ENCODE data around the gene DAPK1. TPM values are rescaled to one million over a fixed set of nuclear protein-coding genes. Genes with fewer than 3 reads are reported as not detected.

Gene DAPK1
- polyA plus RNA-seq, 1 experiment: 5.4 TPM

DNA sequence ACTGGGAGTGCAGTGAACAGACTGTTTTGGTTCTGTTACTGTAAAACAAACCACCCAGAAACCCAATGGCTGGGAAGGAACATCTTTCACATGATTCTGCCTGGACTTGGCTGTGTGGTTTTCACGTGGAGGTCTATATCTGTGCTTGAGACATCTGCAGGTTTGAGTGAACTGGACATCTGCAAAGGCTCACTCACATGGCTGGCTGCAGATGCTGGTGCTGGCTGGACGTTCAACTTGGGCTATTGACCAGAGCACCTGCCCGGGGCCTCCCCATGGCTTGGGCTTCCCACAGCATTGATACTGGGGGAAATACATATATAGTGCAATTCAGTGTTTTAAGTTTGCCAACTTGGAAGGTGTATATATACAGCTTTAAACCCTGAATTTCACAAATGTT lies 235.1 kb downstream of the DAPK1 start:
- DNase-seq (ENCODE audit: low read depth): no peak
- H3K4me3 ChIP-seq (ENCODE audit: low read depth, low read length): no peak overlapping the region
- H3K36me3 ChIP-seq (ENCODE audit: control insufficient read depth, insufficient read depth, low read length): peaks cover 9% of the 10 kb centered on the region
- TF ChIP-seq, protein P1, sequence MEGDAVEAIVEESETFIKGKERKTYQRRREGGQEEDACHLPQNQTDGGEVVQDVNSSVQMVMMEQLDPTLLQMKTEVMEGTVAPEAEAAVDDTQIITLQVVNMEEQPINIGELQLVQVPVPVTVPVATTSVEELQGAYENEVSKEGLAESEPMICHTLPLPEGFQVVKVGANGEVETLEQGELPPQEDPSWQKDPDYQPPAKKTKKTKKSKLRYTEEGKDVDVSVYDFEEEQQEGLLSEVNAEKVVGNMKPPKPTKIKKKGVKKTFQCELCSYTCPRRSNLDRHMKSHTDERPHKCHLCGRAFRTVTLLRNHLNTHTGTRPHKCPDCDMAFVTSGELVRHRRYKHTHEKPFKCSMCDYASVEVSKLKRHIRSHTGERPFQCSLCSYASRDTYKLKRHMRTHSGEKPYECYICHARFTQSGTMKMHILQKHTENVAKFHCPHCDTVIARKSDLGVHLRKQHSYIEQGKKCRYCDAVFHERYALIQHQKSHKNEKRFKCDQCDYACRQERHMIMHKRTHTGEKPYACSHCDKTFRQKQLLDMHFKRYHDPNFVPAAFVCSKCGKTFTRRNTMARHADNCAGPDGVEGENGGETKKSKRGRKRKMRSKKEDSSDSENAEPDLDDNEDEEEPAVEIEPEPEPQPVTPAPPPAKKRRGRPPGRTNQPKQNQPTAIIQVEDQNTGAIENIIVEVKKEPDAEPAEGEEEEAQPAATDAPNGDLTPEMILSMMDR (IDR thresholded peaks at IDR 0.05; ENCODE audit: insufficient read depth, low read depth, low read length): no peak
- ChIA-PET POLR2A (no interaction called here), CTCF (interaction anchor here (1.0 kb wide), 1 partner anchor 52 kb away, joined by 3 read pairs; no protein-coding TSS in a partner anchor)
- H3K27me3 ChIP-seq (ENCODE audit: control insufficient read depth, insufficient read depth, low read length): no peaks in the 10 kb centered on the region

DNA sequence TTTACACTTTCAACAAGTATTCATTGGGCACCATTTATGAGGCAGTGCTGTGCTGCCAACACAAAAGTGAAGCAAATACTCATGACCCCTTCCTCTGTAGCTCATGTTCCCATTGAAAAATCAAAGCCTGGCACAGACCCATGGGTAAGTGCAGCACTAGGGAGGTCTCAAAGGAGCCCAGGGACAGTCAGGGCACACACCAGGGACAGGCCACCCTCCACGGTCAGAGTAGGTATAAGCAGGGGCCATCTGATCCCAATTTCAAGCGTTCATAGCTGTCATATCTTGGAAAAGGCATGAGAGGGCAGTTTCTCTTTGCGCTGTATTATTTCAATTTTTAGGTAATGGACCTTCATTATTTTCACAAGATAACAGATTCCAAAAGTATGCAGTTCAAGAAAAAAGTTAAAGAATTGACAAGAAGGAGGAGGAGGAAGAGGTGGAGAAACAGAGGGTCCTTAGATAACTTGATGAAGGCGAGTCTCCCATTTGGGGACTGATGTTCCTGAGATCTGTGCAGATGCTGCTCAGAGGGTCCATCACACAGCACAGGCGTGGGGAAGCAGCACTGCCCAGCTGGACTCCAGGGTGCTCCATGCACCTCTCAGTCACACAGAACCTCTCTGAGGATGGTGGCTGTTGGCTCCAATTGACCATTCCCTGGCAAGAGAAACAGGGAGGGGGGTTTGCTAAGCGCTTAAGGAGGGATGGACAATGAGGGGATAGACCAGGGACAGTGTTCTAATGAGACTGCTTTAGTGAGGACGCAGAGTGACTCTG lies 235.8 kb downstream of the DAPK1 start:
- CTCF ChIA-PET: interaction anchor here (1.0 to 1.3 kb wide), 2 partner anchors 13 to 53 kb away, joined by 3 to 4 read pairs; no protein-coding TSS in a partner anchor

DNA sequence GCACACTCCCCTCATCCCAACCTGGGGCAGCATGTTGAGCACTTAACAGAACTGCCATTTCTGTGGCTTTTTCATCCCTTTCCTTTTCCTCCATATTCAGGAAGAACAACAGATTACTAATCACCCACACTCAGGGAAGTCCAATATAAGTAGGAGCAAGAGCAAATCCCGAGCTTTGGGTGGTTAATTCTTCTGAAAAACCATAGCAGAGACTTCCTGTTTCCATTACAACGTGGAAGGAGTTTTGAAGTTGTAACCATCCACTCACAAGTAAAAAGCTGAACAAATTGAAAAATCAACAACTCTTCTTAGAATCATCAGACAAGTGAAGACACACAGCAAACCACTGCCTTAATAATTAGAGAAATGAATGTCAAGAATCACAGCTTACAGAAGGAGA lies 236.4 kb downstream of the DAPK1 start:
- ChIA-PET CTCF (interaction anchor here (1.3 kb wide), 1 partner anchor 12 kb away, joined by 4 read pairs; no protein-coding TSS in a partner anchor), POLR2A (no interaction called here)
- Histone ChIP-seq H3K27me3 (ENCODE audit: control insufficient read depth, insufficient read depth, low read length) (no peaks in the 10 kb centered on the region), H3K4me3 (ENCODE audit: low read depth, low read length) (no peak overlapping the region), H3K36me3 (ENCODE audit: control insufficient read depth, insufficient read depth, low read length) (peaks cover 6% of the 10 kb centered on the region)
- DNase-seq (ENCODE audit: low read depth): no peak
- TF ChIP-seq, protein P1 (IDR thresholded peaks at IDR 0.05; ENCODE audit: insufficient read depth, low read depth, low read length): no peak

More for the DNA sequence above, 235.8 kb downstream of the DAPK1 start:
- H3K27me3 ChIP-seq (ENCODE audit: control insufficient read depth, insufficient read depth, low read length): no peaks in the 10 kb centered on the region
- POLR2A ChIA-PET: no interaction called here
- no peak for DNase-seq (ENCODE audit: low read depth)
- peaks cover 6% of the 10 kb centered on the region for H3K36me3 ChIP-seq (ENCODE audit: control insufficient read depth, insufficient read depth, low read length)
- TF ChIP-seq, protein P1 (IDR thresholded peaks at IDR 0.05; ENCODE audit: insufficient read depth, low read depth, low read length): no peak
- H3K4me3 ChIP-seq (ENCODE audit: low read depth, low read length): no peak overlapping the region

DNA sequence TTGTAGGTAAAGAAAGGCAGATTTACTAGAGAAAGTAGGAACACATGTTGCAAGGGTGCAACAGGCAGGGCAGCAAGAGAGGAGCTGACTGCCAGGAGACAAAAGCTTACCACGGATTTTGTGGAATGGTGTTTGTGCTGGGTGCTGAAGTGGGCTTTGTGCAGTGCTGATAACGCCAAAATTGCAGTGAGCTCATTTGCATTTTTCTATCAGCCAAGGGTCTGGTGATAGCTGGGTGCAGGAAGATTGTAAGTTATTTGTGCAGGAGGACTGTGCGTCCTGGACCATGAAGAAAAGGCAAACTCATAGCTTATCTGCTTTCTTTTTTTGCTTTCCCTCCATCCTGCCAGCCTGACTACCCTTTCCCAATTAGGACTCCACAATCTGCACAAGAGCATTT lies 241.9 kb downstream of the DAPK1 start:
- DNase-seq (ENCODE audit: low read depth): no peak
- H3K27me3 ChIP-seq (ENCODE audit: control insufficient read depth, insufficient read depth, low read length): no peaks in the 10 kb centered on the region
- POLR2A ChIA-PET: no interaction called here
- H3K4me3 ChIP-seq (ENCODE audit: low read depth, low read length): no peak overlapping the region
- CTCF ChIA-PET: interaction anchor here (0.7 kb wide), 1 partner anchor 40 kb away, joined by 3 read pairs; no protein-coding TSS in a partner anchor
- no peaks in the 10 kb centered on the region for H3K36me3 ChIP-seq (ENCODE audit: control insufficient read depth, insufficient read depth, low read length)
- TF ChIP-seq, protein P1 (IDR thresholded peaks at IDR 0.05; ENCODE audit: insufficient read depth, low read depth, low read length): no peak

DNA sequence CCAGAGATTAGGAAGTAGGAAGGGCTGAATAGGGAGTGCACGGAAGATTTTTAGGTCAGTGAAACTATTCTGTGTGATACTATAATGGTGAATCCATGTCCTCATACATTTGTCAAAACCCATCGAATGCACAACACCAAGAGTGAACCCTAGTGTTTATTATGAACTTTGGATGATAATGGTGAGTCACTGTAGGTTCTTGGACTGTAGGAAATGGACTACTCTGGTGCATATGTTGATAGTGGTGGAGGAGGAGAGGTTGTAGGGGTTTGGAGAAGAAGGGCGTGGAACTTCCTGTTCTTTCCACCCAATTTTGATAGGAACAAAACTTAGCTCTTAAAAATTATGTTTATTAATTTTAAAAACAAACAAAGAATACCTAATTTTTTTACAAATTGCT lies 242.5 kb downstream of the DAPK1 start:
- TF ChIP-seq, protein P1 (IDR thresholded peaks at IDR 0.05; ENCODE audit: insufficient read depth, low read depth, low read length): no peak
- CTCF ChIA-PET: interaction anchor here (0.7 kb wide), 1 partner anchor 40 kb away, joined by 3 read pairs; no protein-coding TSS in a partner anchor

More for the DNA sequence above, 242.5 kb downstream of the DAPK1 start:
- POLR2A ChIA-PET: no interaction called here
- H3K27me3 ChIP-seq (ENCODE audit: control insufficient read depth, insufficient read depth, low read length): no peaks in the 10 kb centered on the region
- no peak overlapping the region for H3K4me3 ChIP-seq (ENCODE audit: low read depth, low read length)
- DNase-seq (ENCODE audit: low read depth): no peak
- H3K36me3 ChIP-seq (ENCODE audit: control insufficient read depth, insufficient read depth, low read length): no peaks in the 10 kb centered on the region
